ENCODE data around the gene RPS3.

- TF ChIP-seq ZFP30 (CRISPR knock-in tag; IDR thresholded peaks at IDR 0.05): no peak
- TF ChIP-seq SNAI2 (CRISPR knock-in tag; IDR thresholded peaks at IDR 0.05): no peak
- no peak for TF ChIP-seq ZFP3 (CRISPR knock-in tag; IDR thresholded peaks at IDR 0.05)
- no peak for TF ChIP-seq CSRNP3 (CRISPR knock-in tag; IDR thresholded peaks at IDR 0.05)
- no peak for TF ChIP-seq CREB5 (CRISPR knock-in tag; IDR thresholded peaks at IDR 0.05; ENCODE audit: low read depth)
- no peak for TF ChIP-seq ARNTL (CRISPR knock-in tag; IDR thresholded peaks at IDR 0.05; ENCODE audit: borderline replicate concordance, low read depth)
- no peak for TF ChIP-seq POU6F1 (CRISPR knock-in tag; IDR thresholded peaks at IDR 0.05; ENCODE audit: borderline replicate concordance, low read depth)
- no peak for TF ChIP-seq PPARA (CRISPR knock-in tag; IDR thresholded peaks at IDR 0.05; ENCODE audit: borderline replicate concordance)
- TF ChIP-seq PATZ1 (CRISPR knock-in tag; IDR thresholded peaks at IDR 0.05; ENCODE audit: borderline replicate concordance): no peak
- no peak for TF ChIP-seq OSR1 (CRISPR knock-in tag; IDR thresholded peaks at IDR 0.05)
- no peak for TF ChIP-seq ZNF8 (CRISPR knock-in tag; IDR thresholded peaks at IDR 0.05)
- no peak for TF ChIP-seq ZNF565 (CRISPR knock-in tag; conservative IDR thresholded peaks at IDR 0.05; ENCODE audit: low read depth)
- TF ChIP-seq RARB (CRISPR knock-in tag; IDR thresholded peaks at IDR 0.05): no peak
- TF ChIP-seq BACH2 (CRISPR knock-in tag; IDR thresholded peaks at IDR 0.05; ENCODE audit: borderline replicate concordance): no peak
Observed at GRCh38 chr11:75426720-75427086, 27.4 kb downstream of the RPS3 start.
